ENCODE data around the gene TNFRSF1A. TPM values are rescaled to one million over a fixed set of nuclear protein-coding genes. Genes with fewer than 3 reads are reported as not detected.
A peak's percentile ranks its signal among the peaks of the same experiment; 100 is the strongest.

Gene TNFRSF1A
- total and polyA plus RNA-seq, 2 of the 13 experiments (the other 11 are each of a cell fraction or from before 2014, with no cell fraction given), result 41.5 to 61.2 TPM

- TF ChIP-seq ADNP (CRISPR knock-in tag; IDR thresholded peaks at IDR 0.05) (peak; percentile 49; the same call in 1 of the 2 replicates), SIX4 (CRISPR knock-in tag; IDR thresholded peaks at IDR 0.05) (no peak), CEBPG (CRISPR knock-in tag; IDR thresholded peaks at IDR 0.05) (0 out of 2 replicates have a peak, but pooled peaks have one; percentile 20), KDM3A (CRISPR knock-in tag; IDR thresholded peaks at IDR 0.05; ENCODE audit: low read depth) (0 out of 2 replicates have a peak, but pooled peaks have one; percentile 6), ZNF230 (CRISPR knock-in tag; IDR thresholded peaks at IDR 0.05) (no peak), HMGXB4 (CRISPR knock-in tag; IDR thresholded peaks at IDR 0.05; ENCODE audit: borderline replicate concordance in 1 of 2, low read depth in 1 of 2) (no peak), TIGD3 (CRISPR knock-in tag; IDR thresholded peaks at IDR 0.05; ENCODE audit: borderline replicate concordance) (0 out of 2 replicates have a peak, but pooled peaks have one; percentile 15), HDAC1 (CRISPR knock-in tag; IDR thresholded peaks at IDR 0.05) (0 out of 2 replicates have a peak, but pooled peaks have one; percentile 19), DZIP1 (CRISPR knock-in tag; IDR thresholded peaks at IDR 0.05) (0 out of 2 replicates have a peak, but pooled peaks have one; percentile 56), ZNF605 (CRISPR knock-in tag; IDR thresholded peaks at IDR 0.05) (0 out of 2 replicates have a peak, but pooled peaks have one; percentile 12)
- TF ChIP-seq, protein P1, sequence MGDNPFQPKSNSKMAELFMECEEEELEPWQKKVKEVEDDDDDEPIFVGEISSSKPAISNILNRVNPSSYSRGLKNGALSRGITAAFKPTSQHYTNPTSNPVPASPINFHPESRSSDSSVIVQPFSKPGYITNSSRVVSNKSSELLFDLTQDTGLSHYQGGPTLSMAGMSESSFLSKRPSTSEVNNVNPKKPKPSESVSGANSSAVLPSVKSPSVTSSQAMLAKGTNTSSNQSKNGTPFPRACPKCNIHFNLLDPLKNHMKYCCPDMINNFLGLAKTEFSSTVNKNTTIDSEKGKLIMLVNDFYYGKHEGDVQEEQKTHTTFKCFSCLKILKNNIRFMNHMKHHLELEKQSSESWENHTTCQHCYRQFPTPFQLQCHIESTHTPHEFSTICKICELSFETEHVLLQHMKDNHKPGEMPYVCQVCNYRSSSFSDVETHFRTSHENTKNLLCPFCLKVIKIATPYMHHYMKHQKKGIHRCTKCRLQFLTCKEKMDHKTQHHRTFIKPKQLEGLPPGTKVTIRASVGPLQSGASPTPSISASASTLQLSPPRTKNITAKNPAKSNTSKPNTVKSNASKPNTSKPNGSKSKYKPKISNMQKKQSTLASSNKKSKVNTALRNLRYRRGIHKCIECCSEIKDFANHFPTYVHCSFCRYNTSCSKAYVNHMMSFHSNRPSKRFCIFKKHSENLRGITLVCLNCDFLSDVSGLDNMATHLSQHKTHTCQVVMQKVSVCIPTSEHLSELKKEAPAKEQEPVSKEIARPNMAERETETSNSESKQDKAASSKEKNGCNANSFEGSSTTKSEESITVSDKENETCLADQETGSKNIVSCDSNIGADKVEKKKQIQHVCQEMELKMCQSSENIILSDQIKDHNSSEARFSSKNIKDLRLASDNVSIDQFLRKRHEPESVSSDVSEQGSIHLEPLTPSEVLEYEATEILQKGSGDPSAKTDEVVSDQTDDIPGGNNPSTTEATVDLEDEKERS (CRISPR knock-in tag; IDR thresholded peaks at IDR 0.05), result 0 out of 2 replicates have a peak, but pooled peaks have one; percentile 15
- TF ChIP-seq, protein P2, sequence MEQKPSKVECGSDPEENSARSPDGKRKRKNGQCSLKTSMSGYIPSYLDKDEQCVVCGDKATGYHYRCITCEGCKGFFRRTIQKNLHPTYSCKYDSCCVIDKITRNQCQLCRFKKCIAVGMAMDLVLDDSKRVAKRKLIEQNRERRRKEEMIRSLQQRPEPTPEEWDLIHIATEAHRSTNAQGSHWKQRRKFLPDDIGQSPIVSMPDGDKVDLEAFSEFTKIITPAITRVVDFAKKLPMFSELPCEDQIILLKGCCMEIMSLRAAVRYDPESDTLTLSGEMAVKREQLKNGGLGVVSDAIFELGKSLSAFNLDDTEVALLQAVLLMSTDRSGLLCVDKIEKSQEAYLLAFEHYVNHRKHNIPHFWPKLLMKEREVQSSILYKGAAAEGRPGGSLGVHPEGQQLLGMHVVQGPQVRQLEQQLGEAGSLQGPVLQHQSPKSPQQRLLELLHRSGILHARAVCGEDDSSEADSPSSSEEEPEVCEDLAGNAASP (CRISPR knock-in tag; IDR thresholded peaks at IDR 0.05; ENCODE audit: borderline replicate concordance), result peak; percentile 78; the same call in 1 of the 2 replicates
Observed at GRCh38 chr12:6369916-6370575, 28.2 kb upstream of the TNFRSF1A start (continued).
